Stimulated activated naive CD8-positive, alpha-beta T cell treated with anti-CD3 and anti-CD28 coated beads, Interleukin-15, Interleukin-2, amounts not matched to agents 100 ng/mL and 50 ng/mL, for 24 hours (primary cell): Measurements from ENCODE around the gene BDH1.
"Not testable (repeated sequence)": the region's sequence is repeated elsewhere in the genome, so short reads cannot be mapped to it uniquely, and the experiment has no call there.

Experiments used
- H3K27ac Mint-ChIP-seq: one replicate; pipeline ENCODE4 v1.8.0; 2021; ENCODE audit warnings: mild to moderate bottlenecking, mixed read lengths
- H3K27me3 Mint-ChIP-seq: one replicate; pipeline ENCODE4 v1.8.0; 2021; ENCODE audit warnings: mixed read lengths
- H3K36me3 Mint-ChIP-seq: one replicate; pipeline ENCODE4 v1.8.0; 2021; ENCODE audit warnings: low read depth, mixed read lengths
- H3K4me1 Mint-ChIP-seq: one replicate; pipeline ENCODE4 v1.8.0; 2021; ENCODE audit warnings: low read depth, mixed read lengths
- H3K4me3 Mint-ChIP-seq: one replicate; pipeline ENCODE4 v1.8.0; 2021; ENCODE audit warnings: mild to moderate bottlenecking, mixed read lengths
- H3K9me3 Mint-ChIP-seq: one replicate; pipeline ENCODE4 v1.8.0; 2021; ENCODE audit warnings: mixed read lengths

Gene BDH1

GRCh38 chr3:197485143-197485542 lies 70.6 kb downstream of the BDH1 start:
- Mint-ChIP-seq H3K27me3 (peaks cover 4% of the 10 kb centered on the region), H3K4me1 (no peaks in the 10 kb centered on the region), H3K9me3 (no peaks in the 10 kb centered on the region), H3K4me3 (no peak overlapping the region), H3K27ac (no peak overlapping the region), H3K36me3 (no peaks in the 10 kb centered on the region)

GRCh38 chr3:197484204-197484901 lies 71.4 kb downstream of the BDH1 start:
- Mint-ChIP-seq H3K36me3 (no peaks in the 10 kb centered on the region), H3K9me3 (no peaks in the 10 kb centered on the region), H3K4me1 (no peaks in the 10 kb centered on the region), H3K4me3 (no peak overlapping the region), H3K27ac (no peak overlapping the region), H3K27me3 (peaks cover 10% of the 10 kb centered on the region)

- Mint-ChIP-seq H3K36me3 (no peaks in the 10 kb centered on the region), H3K27ac (no peak overlapping the region), H3K27me3 (peaks cover 10% of the 10 kb centered on the region), H3K9me3 (no peaks in the 10 kb centered on the region), H3K4me1 (no peaks in the 10 kb centered on the region), H3K4me3 (no peak overlapping the region)
Observed at GRCh38 chr3:197482001-197482400, 73.8 kb downstream of the BDH1 start.

GRCh38 chr3:197480320-197480719 lies 75.4 kb downstream of the BDH1 start:
- no peaks in the 10 kb centered on the region for H3K4me1 Mint-ChIP-seq
- H3K27me3 Mint-ChIP-seq, result peaks cover 14% of the 10 kb centered on the region
- H3K4me3 Mint-ChIP-seq, result no peak overlapping the region
- no peaks in the 10 kb centered on the region for H3K9me3 Mint-ChIP-seq
- H3K27ac Mint-ChIP-seq, result no peak overlapping the region
- H3K36me3 Mint-ChIP-seq, result no peaks in the 10 kb centered on the region

GRCh38 chr3:197478746-197479668 lies 76.8 kb downstream of the BDH1 start:
- Mint-ChIP-seq H3K9me3 (no peaks in the 10 kb centered on the region), H3K4me3 (no peak overlapping the region), H3K4me1 (no peaks in the 10 kb centered on the region), H3K36me3 (no peaks in the 10 kb centered on the region), H3K27me3 (peaks cover 16% of the 10 kb centered on the region), H3K27ac (no peak overlapping the region)

- not testable (repeated sequence) for H3K36me3 Mint-ChIP-seq, H3K4me1 Mint-ChIP-seq, H3K9me3 Mint-ChIP-seq, H3K4me3 Mint-ChIP-seq, H3K27ac Mint-ChIP-seq
- H3K27me3 Mint-ChIP-seq, result peaks cover 16% of the 10 kb centered on the region
Observed at GRCh38 chr3:197477816-197478215, 78.0 kb downstream of the BDH1 start.

GRCh38 chr3:197475997-197476525 lies 79.7 kb downstream of the BDH1 start:
- no peak overlapping the region for H3K4me3 Mint-ChIP-seq
- H3K36me3 Mint-ChIP-seq, result no peaks in the 10 kb centered on the region
- H3K4me1 Mint-ChIP-seq, result no peaks in the 10 kb centered on the region
- no peak overlapping the region for H3K27ac Mint-ChIP-seq
- peaks cover 14% of the 10 kb centered on the region for H3K27me3 Mint-ChIP-seq
- H3K9me3 Mint-ChIP-seq, result no peaks in the 10 kb centered on the region

- Mint-ChIP-seq H3K36me3 (no peaks in the 10 kb centered on the region), H3K27ac (no peak overlapping the region), H3K4me3 (no peak overlapping the region), H3K9me3 (no peaks in the 10 kb centered on the region), H3K4me1 (no peaks in the 10 kb centered on the region), H3K27me3 (peaks cover 12% of the 10 kb centered on the region)
Observed at GRCh38 chr3:197475514-197475913, 80.3 kb downstream of the BDH1 start.

GRCh38 chr3:197472151-197472550 lies 83.6 kb downstream of the BDH1 start:
- Mint-ChIP-seq H3K27ac (no peak overlapping the region), H3K27me3 (peaks cover 27% of the 10 kb centered on the region), H3K36me3 (no peaks in the 10 kb centered on the region), H3K9me3 (no peaks in the 10 kb centered on the region), H3K4me3 (no peak overlapping the region), H3K4me1 (peaks cover 5% of the 10 kb centered on the region)

GRCh38 chr3:197471221-197472010 lies 84.4 kb downstream of the BDH1 start:
- H3K9me3 Mint-ChIP-seq, result no peaks in the 10 kb centered on the region
- peaks cover 11% of the 10 kb centered on the region for H3K4me1 Mint-ChIP-seq
- no peaks in the 10 kb centered on the region for H3K36me3 Mint-ChIP-seq
- H3K27ac Mint-ChIP-seq, result no peak overlapping the region
- no peak overlapping the region for H3K4me3 Mint-ChIP-seq
- peaks cover 28% of the 10 kb centered on the region for H3K27me3 Mint-ChIP-seq

GRCh38 chr3:197468866-197469382 lies 86.8 kb downstream of the BDH1 start:
- H3K4me1 Mint-ChIP-seq, result peaks cover 26% of the 10 kb centered on the region
- H3K9me3 Mint-ChIP-seq, result no peaks in the 10 kb centered on the region
- peaks cover 42% of the 10 kb centered on the region for H3K27me3 Mint-ChIP-seq
- no peaks in the 10 kb centered on the region for H3K36me3 Mint-ChIP-seq
- H3K27ac Mint-ChIP-seq, result no peak overlapping the region
- no peak overlapping the region for H3K4me3 Mint-ChIP-seq

- peaks cover 34% of the 10 kb centered on the region for H3K4me1 Mint-ChIP-seq
- no peak overlapping the region for H3K4me3 Mint-ChIP-seq
- no peaks in the 10 kb centered on the region for H3K36me3 Mint-ChIP-seq
- no peak overlapping the region for H3K27ac Mint-ChIP-seq
- peaks cover 42% of the 10 kb centered on the region for H3K27me3 Mint-ChIP-seq
- no peaks in the 10 kb centered on the region for H3K9me3 Mint-ChIP-seq
Observed at GRCh38 chr3:197468167-197468566, 87.6 kb downstream of the BDH1 start.

- no peaks in the 10 kb centered on the region for H3K36me3 Mint-ChIP-seq
- peak overlapping the region; percentile 33 for H3K4me3 Mint-ChIP-seq
- H3K27me3 Mint-ChIP-seq, result peaks cover 42% of the 10 kb centered on the region
- H3K27ac Mint-ChIP-seq, result peak overlapping the region; percentile 21
- no peaks in the 10 kb centered on the region for H3K9me3 Mint-ChIP-seq
- peaks cover 41% of the 10 kb centered on the region for H3K4me1 Mint-ChIP-seq
Observed at GRCh38 chr3:197466586-197467399, 89.0 kb downstream of the BDH1 start.
